T-helper 1 cell treated with Interleukin-12 subunit alpha and Interleukin-12 subunit beta and Interleukin-4 antibody, amounts not matched to agents 30 ng/mL and 1 ng/mL, for 36 hours (primary cell): ENCODE data around the gene KCTD2. TPM values are rescaled to one million over a fixed set of nuclear protein-coding genes. Genes with fewer than 3 reads are reported as not detected.
"Not testable (repeated sequence)": the region's sequence is repeated elsewhere in the genome, so short reads cannot be mapped to it uniquely, and the experiment has no call there.

ENCODE experiments used
- intact Hi-C: fragments of 100-400 bp; cut with micrococcal nuclease; formaldehyde crosslinking; loops from one replicate; pipeline ENCODE4 v1.15.1; 2024
- total RNA-seq: library from RNA; stranded (reverse); gene quantifications from 2 replicates; pipeline ENCODE4 v1.2.3, GENCODE V29; 2022

Gene KCTD2
- total RNA-seq = 19.3 and 20.3 TPM in 2 replicates

DNA sequence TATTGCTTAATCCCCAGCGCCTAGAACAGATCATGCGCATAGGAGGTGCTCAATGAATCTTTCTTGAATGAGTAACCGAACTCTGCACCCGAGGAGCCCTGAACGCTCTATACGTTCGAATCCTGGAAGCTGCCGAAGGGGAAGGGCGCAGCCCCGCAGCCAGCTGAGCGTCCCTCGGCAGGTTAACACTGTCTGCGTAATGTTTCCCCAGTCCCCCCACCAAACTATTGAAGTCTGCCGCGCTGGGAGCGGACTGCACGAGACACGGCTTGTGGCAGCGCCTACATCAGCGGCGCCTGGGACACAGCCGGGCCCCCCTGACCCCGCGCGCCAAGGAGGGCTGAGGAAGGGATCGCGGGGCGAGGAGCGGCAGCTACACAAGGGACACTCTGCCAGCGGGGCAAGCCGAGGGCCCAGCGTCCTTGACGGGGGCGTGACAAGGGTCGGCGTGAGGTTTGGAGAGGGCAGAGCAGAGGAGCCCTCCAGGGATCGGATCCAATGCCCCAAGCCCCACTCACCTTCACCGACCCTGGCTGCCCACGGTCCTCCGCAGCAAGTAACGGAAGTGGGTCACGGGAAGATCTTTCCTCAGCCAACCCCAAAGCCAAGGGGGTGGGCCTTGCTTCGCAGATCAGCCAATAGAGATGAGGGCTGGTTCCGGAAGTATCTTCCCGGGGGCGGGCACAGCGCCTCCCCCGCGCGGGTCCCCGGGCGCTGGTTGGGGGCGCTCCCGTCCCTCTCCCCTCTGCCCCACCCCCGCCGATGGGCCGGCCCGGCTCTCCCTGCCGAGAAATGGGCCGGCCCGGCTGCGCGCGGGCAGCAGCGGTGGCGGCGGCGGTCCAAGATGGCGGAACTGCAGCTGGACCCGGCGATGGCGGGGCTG is at the start of gene KCTD2, which contains the start of gene ATP5PD:
KCTD2 (plus strand) TSS at position 819 of the 883 bp plus-strand sequence; CDS start at position 845, 26 bp downstream.
ATP5PD (minus strand) TSS at position 563 of the 883 bp plus-strand sequence. CDS start 4,319 bp downstream, outside the sequence.
- intact Hi-C loops = loop anchor here (1.0 to 5.0 kb wide), 13 partner anchors 12 to 478 kb away; partner anchors contain the start of genes ARMC7, CDR2L, GGA3 and GRB2

DNA sequence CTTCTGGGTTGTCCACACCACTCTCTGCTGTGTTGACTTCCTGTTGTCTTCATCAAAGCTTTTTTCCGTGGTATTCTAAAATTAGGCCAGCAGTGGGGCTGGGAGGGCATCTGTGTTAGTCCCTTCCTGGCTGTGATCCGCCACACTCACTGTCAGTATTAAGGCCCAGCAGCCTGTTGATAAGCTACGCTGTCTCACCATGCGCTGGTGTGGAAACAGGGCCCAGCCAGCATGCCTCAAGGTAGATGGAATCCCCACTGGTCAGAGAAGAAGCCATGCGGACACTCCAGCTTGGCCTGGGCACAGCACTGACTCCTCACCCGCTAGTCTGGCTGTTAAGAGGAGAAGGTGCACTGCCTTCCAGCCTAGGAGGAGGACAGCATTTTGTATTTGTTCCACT is 48.2 kb upstream of the KCTD2 start:
- intact Hi-C loops = no loop called here

- intact Hi-C loops = no loop called here
Measured at GRCh38 chr17:74999523-74999922, 47.5 kb upstream of the KCTD2 start.

DNA sequence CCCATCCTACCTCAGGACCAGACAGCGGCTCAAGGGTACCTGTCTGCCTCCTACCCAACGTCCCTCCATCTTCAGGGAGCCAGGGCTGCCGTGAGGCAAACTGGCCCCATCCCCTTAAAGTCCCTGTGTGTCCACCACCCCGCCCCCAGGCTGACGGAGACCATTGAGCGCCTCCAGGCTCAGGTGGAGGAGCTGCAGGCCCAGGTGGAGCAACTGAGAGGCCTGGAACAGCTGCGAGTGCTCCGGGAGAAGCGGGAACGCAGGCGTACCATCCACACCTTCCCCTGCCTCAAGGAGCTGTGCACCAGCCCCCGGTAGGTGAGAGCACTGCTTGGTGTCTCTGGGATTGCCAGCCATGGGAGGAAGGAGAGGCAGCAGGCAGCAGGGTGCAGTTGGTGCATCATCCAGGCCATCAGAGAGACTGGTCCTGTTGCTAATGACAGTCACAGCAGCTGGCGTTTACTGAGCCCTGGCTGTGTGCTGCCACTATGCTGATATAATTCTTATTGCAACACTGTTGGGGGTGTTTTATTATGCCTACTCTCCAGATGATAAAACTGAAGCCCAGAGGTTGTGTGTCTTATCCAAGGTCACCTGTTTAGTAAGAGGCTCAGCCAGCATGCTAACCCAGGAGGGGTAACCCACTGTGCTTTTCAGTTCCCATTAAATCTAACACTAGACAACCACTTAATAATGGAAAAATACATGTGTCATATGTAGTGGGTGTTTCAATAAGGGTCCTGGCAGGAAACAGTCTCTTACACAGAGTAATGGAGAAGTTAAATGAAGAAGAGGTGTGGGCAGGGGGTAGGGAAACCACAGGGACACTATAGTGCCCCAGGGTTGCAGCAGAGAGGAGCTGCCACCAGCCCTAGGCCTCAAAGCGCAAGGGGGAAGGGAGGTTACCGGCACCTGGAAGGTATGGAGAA is 44.8 kb upstream of the KCTD2 start:
- intact Hi-C loops = no loop called here

- intact Hi-C loops = no loop called here
Measured at GRCh38 chr17:75003070-75003956, 43.7 kb upstream of the KCTD2 start.

DNA sequence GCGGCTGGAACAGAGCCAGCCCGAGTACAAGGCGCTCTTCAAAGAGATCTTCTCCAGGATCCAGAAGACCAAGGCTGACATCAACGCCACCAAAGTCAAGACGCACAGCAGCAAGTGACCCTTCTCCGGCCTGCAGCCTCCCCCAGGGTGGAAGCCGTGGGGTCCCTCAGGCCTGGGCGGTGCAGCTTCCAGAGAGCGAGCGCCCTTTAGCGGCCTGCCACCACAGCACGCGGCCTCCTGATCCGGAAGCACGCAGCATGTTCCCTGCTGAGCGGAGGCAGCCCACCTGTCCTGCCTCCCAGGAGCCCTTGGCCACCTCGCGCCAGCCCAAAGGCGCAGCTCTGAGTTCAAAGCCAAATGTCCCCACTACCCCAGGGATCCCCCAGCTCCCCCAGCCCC is 43.1 kb upstream of the KCTD2 start:
- intact Hi-C loops = no loop called here

DNA sequence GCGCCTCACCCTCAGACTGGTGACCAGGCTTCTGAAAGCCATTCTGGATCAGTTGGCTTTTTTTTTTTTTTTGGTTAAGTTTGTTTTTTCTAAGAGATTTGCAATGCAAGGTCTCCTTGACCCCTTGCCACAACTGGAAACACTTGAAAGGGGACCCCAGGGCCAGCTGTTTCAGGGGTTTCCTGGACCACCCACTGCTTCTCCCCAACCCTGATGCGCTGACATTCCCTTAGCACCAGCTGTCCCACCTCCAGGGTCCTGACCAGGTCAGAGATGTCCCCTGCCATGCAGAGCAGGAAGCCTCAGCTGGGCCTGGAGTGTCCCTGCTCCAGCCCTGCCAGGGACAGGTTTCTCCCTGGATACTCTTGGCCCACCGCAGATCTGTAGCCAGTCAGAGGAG is 42.7 kb upstream of the KCTD2 start:
- intact Hi-C loops = no loop called here

DNA sequence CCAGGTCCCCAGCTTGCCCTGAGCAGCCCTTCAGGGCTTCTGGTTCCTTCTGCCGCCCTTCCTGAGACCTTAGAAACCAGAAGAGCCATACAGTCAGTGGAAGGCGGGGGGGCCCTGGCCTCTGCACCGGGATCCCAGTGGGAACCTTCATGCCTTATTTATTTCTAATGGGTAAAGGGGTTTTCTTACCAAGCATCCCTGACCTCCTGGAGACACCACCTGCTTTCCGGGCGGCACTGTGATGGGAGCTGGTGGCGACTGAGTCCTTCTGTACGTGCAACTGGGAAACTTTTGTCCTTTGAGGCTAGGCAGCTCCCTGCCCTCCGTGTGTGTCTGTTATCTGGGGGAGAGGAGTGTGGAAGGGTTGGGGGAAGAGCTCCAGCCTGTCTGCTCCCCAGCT is 41.7 kb upstream of the KCTD2 start:
- intact Hi-C loops = no loop called here

DNA sequence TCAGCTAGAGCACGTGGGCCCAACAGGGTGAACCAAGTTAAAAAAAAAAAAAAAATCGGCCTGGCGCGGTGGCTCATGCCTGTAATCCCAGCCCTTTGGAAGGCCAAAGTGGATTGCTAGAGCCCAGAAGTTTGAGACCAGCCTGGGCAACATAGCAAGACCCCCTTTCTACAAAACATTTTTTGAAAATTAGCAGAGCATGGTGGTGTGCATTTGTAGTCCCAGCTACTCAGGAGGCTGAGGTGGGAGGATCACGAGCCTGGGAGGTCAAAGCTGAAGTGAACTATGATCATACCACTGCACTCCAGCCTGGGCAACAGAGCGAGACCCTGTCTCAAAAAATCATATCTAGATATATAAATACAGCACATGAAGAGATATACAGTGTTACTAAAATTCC is 40.9 kb upstream of the KCTD2 start:
- intact Hi-C loops = not testable (repeated sequence)

DNA sequence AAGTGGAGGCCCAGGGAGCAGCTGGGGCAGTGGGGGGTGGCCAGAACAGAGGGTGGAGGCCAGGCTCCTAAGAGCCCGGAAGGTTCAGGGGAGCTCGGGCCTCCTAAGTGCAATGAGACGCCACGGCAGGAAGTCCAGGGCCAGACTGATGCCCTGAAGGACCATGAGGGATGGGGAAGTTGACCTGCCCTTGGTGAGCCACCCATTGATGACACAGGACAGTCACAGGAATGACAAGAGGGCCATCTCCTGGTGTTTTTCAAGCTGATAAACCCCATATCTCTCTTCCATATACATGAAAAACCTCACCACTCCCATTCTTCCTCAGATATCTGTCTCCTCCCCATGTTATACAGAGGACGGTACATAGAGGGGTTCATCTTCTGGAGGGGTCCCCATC is 40.4 kb upstream of the KCTD2 start:
- intact Hi-C loops = no loop called here

DNA sequence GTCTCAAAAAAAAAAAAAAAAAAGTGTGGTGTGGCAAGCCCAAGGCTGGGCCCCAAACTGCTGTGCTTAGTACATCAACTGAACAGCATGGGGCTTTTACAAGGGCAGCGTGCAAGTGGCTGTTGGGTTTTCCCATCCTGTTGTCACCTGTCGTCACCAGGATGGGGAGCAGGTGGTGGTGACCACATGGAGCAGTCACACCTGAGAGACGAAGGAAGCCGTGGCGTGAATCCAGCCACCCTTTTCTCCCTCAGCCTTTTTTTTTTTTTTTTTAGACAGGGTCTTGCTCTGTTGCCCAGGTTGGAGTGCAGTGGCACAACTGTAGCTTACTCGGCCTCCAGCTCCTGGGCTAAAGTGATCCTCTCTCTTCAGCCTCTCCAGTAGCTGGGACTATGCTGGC is 38.7 kb upstream of the KCTD2 start:
- intact Hi-C loops = no loop called here

DNA sequence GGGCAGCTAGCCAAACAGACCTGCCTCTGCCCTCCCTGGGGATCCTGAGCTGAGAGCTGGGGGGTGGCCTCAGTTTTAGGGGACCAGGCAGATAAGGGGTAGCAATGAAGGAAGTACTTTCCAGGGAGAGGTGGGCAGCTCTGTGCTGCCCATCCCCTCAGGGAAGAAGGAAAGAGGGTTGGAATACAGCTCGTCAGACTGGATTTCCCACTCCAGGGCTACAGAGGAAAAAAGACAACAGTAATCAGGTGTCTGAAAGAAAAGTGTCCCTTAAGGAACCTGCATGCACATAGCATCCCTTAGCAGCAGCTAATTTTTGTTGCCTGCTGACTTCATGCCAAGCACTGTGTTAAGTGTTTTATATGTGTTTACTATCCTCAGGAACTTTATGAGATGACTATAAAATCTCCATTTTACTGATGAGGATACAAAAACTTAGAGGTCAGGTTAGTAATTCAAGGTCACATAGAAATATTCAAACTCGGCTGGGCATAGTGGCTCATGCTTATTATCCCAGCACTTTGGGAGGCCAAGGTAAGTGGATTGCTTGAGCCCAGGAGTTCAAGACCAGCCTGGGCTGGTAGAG is 37.8 kb upstream of the KCTD2 start:
- intact Hi-C loops = no loop called here

DNA sequence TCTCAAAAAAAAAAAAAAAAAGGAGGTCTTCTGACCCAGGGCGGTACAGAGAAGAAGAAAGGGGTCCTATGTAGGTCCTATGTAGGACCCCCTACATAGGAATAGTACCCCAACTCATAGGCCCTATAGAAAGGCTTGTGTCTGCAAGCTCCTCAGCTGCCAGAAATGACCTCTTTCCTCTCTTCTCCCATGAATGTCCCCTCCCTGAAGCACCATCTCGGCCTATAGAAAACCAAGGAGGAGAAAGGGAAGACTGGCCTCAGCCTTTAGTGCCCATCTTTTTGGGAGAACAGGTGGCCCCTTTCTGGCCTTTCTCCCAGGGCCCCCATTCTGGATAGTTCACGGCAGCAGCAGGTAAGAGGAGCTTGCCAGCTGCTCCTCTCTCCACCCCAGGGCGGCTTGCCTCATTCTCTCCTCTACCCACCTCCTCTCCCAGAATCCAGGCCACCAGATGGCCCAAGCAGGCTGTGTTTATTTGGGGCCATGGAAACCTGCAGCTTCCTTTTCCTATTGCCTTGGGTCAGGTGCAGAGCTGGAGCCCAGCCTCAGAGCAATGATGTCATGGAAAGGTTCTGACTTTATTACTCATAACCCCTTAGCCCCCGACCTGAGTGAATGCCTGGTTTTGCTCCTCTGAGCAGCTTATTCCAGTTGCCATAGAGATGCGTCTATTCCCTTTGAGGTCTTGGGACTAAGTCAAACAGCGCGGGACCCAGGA is 36.2 kb upstream of the KCTD2 start:
- intact Hi-C loops = loop anchor here (5.0 kb wide), 1 partner anchor 36 kb away; the partner anchor contains the start of genes ATP5PD and KCTD2

- intact Hi-C loops = loop anchor here (1.0 to 5.0 kb wide), 3 partner anchors 23 to 36 kb away; partner anchors contain the start of genes ATP5PD and KCTD2
Measured at GRCh38 chr17:75011401-75012095, 35.5 kb upstream of the KCTD2 start.

- intact Hi-C loops = loop anchor here (1.0 to 5.0 kb wide), 3 partner anchors 22 to 35 kb away; partner anchors contain the start of genes ATP5PD and KCTD2
Measured at GRCh38 chr17:75012096-75012345, 35.0 kb upstream of the KCTD2 start.

GRCh38 chr17:75012346-75013091 is 34.5 kb upstream of the KCTD2 start, which contains the start of gene MRPL58:
TSS of gene MRPL58 (plus strand) at chr17:75012670. CDS start at chr17:75012687, 17 bp downstream.
- intact Hi-C loops = loop anchor here (1.0 to 5.0 kb wide), 5 partner anchors 22 to 51 kb away; partner anchors contain the start of genes ATP5PD, CDR2L and KCTD2

- intact Hi-C loops = loop anchor here (1.0 to 5.0 kb wide), 3 partner anchors 26 to 52 kb away; partner anchors contain the start of genes ATP5PD, CDR2L and KCTD2
Measured at GRCh38 chr17:75013092-75013559, 33.9 kb upstream of the KCTD2 start.

GRCh38 chr17:75019146-75019545 is 27.9 kb upstream of the KCTD2 start:
- intact Hi-C loops = no loop called here
